A673 (cell line): ENCODE data around the gene ENTPD2. TPM values are rescaled to one million over a fixed set of nuclear protein-coding genes. Genes with fewer than 3 reads are reported as not detected.

Experiments used
- BruUV-seq: library from RNA; stranded (reverse); fragments of 400-500 nt; replicated peaks from 2 replicates; lab custom pipeline; 2021; lab: Mats Ljungman, UMichigan
- CTCF ChIA-PET: fragments of 300-600 bp; sonication (Branson Sonifier 250); formaldehyde crosslinking; loops from one replicate; lab custom pipeline; 2022; ENCODE audit warnings: antibody characterized with exemption; lab: Charles Lee
- POLR2A ChIA-PET: fragments of 300-600 bp; sonication (Branson Sonifier 250); formaldehyde crosslinking; loops from one replicate; lab custom pipeline; 2022; ENCODE audit warnings: antibody characterized with exemption; ENCODE audit not compliant: low non-redundant PET; lab: Charles Lee
- DNase-seq: peaks from one replicate; pipeline ENCODE4 v3.0.0-alpha.2; 2015; ENCODE audit warnings: low spot score
- H3K27ac ChIP-seq: fragments of 200-600 bp; sonication (generic); 2 replicates; pipeline ENCODE4 v1.5.1; 2016; ENCODE audit warnings: mixed run types, low read depth, mild to moderate bottlenecking, mixed read lengths, antibody characterized with exemption, low read length; ENCODE audit not compliant: poor library complexity, severe bottlenecking
- H3K27me3 ChIP-seq: fragments of 200-600 bp; sonication (generic); replicated peaks from 2 replicates; pipeline ENCODE4 v1.6.1; 2017; ENCODE audit warnings: mixed run types, low read depth, mild to moderate bottlenecking, mixed read lengths, antibody characterized with exemption, low read length; ENCODE audit not compliant: insufficient read depth, poor library complexity
- H3K36me3 ChIP-seq: fragments of 200-600 bp; sonication (generic); 2 replicates; pipeline ENCODE4 v1.6.1; 2016; ENCODE audit warnings: mixed run types, mild to moderate bottlenecking, mixed read lengths, antibody characterized with exemption, low read length; ENCODE audit not compliant: insufficient read depth, poor library complexity, severe bottlenecking
- H3K4me1 ChIP-seq: fragments of 200-600 bp; sonication (generic); 2 replicates; pipeline ENCODE4 v1.6.1; 2017; ENCODE audit warnings: mixed run types, mild to moderate bottlenecking, mixed read lengths, antibody characterized with exemption, low read length; ENCODE audit not compliant: insufficient read depth, poor library complexity, severe bottlenecking
- H3K4me3 ChIP-seq: fragments of 200-600 bp; sonication (generic); 2 replicates; pipeline ENCODE4 v1.5.1; 2016; ENCODE audit warnings: low read depth, mixed run types, mild to moderate bottlenecking, mixed read lengths, low read length; ENCODE audit not compliant: poor library complexity, severe bottlenecking
- H3K9me3 ChIP-seq: fragments of 200-600 bp; sonication (generic); 2 replicates; pipeline ENCODE4 v1.6.1; 2016; ENCODE audit warnings: mixed run types, low read depth, mild to moderate bottlenecking, mixed read lengths, antibody characterized with exemption, low read length; ENCODE audit not compliant: poor library complexity, severe bottlenecking
- EZH2 ChIP-seq: fragments of 200-600 bp; sonication (generic); IDR thresholded peaks from 2 replicates; pipeline ENCODE4 v1.6.1; 2017; ENCODE audit warnings: borderline replicate concordance, low read depth, mild to moderate bottlenecking, mixed read lengths, antibody characterized with exemption, low read length; ENCODE audit not compliant: poor library complexity, severe bottlenecking
- intact Hi-C: fragments of 100-400 bp; cut with micrococcal nuclease; formaldehyde crosslinking; loops from one replicate; pipeline ENCODE4 v1.10.0; 2022; ENCODE audit not compliant: unreplicated experiment
- total RNA-seq: library from RNA; stranded (reverse); gene quantifications from 2 replicates; pipeline ENCODE4 v1.2.3, GENCODE V29; 2021
- TF ChIP-seq, protein P1 (sequence below): fragments of 300-800, 200-600 bp; sonication (generic); conservative IDR thresholded peaks from 2 replicates; pipeline ENCODE4 v1.5.1; 2017; ENCODE audit warnings: low read depth, mild to moderate bottlenecking, antibody characterized with exemption, low read length, moderate library complexity, mixed read lengths

The ENTPD2 gene
- total RNA-seq, 1 experiment from 2014 or later: not detected

- CTCF ChIA-PET: no interaction called here
- intact Hi-C loops: no loop called here
- H3K27me3 ChIP-seq: no peaks in the 10 kb centered on the region
- POLR2A ChIA-PET: no interaction called here
- DNase-seq: no peak
- BruUV-seq: no TSS peak
- no peak overlapping the region for H3K4me3 ChIP-seq
- H3K9me3 ChIP-seq: no peaks in the 10 kb centered on the region
- H3K27ac ChIP-seq: no peak overlapping the region
- peaks cover 20% of the 10 kb centered on the region for H3K4me1 ChIP-seq
- no peak for TF ChIP-seq EZH2
- TF ChIP-seq, protein P1, sequence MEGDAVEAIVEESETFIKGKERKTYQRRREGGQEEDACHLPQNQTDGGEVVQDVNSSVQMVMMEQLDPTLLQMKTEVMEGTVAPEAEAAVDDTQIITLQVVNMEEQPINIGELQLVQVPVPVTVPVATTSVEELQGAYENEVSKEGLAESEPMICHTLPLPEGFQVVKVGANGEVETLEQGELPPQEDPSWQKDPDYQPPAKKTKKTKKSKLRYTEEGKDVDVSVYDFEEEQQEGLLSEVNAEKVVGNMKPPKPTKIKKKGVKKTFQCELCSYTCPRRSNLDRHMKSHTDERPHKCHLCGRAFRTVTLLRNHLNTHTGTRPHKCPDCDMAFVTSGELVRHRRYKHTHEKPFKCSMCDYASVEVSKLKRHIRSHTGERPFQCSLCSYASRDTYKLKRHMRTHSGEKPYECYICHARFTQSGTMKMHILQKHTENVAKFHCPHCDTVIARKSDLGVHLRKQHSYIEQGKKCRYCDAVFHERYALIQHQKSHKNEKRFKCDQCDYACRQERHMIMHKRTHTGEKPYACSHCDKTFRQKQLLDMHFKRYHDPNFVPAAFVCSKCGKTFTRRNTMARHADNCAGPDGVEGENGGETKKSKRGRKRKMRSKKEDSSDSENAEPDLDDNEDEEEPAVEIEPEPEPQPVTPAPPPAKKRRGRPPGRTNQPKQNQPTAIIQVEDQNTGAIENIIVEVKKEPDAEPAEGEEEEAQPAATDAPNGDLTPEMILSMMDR: no peak
- H3K36me3 ChIP-seq: peaks cover 5% of the 10 kb centered on the region
Observed at GRCh38 chr9:137080260-137081122, 26.6 kb upstream of the ENTPD2 start.

DNA sequence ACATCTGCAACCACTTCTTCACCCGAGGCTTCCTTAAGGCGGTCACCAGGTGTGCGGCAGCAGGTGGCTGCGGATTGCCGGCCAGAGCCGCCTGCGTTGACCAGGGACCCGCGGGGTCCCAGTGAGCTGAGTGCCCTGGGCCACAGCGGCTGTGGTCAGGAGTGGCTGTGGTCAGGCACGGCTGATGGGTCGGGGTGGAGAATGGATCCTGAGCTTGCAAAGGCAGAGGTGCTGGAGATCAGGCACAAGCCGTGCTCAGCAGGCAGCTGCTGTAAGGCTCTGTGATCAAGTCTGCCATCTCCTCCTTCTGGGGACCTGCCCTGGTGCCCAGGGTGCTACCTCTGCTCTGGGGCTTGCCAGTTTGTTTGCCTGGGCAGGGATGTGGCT lies 25.5 kb upstream of the ENTPD2 start:
- no peaks in the 10 kb centered on the region for H3K9me3 ChIP-seq
- no peak overlapping the region for H3K27ac ChIP-seq
- intact Hi-C loops: no loop called here
- H3K4me1 ChIP-seq: peaks cover 15% of the 10 kb centered on the region
- no peaks in the 10 kb centered on the region for H3K27me3 ChIP-seq
- peaks cover 5% of the 10 kb centered on the region for H3K36me3 ChIP-seq
- BruUV-seq: no TSS peak
- ChIA-PET CTCF (interaction anchor here (0.9 kb wide), 1 partner anchor 30 kb away, joined by 3 read pairs; no protein-coding TSS in a partner anchor), POLR2A (no interaction called here)
- H3K4me3 ChIP-seq: no peak overlapping the region
- no peak for TF ChIP-seq EZH2
- TF ChIP-seq, protein P1: no peak
- no peak for DNase-seq

- ChIA-PET POLR2A (no interaction called here), CTCF (interaction anchor here (0.9 kb wide), 1 partner anchor 29 kb away, joined by 3 read pairs; no protein-coding TSS in a partner anchor)
- intact Hi-C loops: no loop called here
- Histone ChIP-seq H3K4me3 (peak overlapping the region; percentile 59), H3K27me3 (no peaks in the 10 kb centered on the region), H3K4me1 (peaks cover 14% of the 10 kb centered on the region), H3K9me3 (no peaks in the 10 kb centered on the region), H3K36me3 (peaks cover 5% of the 10 kb centered on the region), H3K27ac (no peak overlapping the region)
- no peak for DNase-seq
- TF ChIP-seq, protein P1: no peak
- TF ChIP-seq EZH2: no peak
- BruUV-seq: no TSS peak
Observed at GRCh38 chr9:137078701-137079400, 25.0 kb upstream of the ENTPD2 start.
